GM18520 (cell line): ENCODE data around the gene SHISA5.
"Not testable (repeated sequence)": the region's sequence is repeated elsewhere in the genome, so short reads cannot be mapped to it uniquely, and the experiment has no call there.

Experiments
- ATAC-seq: cut with Tn5 transposase; IDR thresholded peaks from one replicate; pipeline ENCODE4 v1.9.1; 2021; ENCODE audit not compliant: unreplicated experiment

SHISA5 gene

GRCh38 chr3:48461767-48462166, 42.2 kb downstream of the SHISA5 start:
- ATAC-seq, result not testable (repeated sequence)

GRCh38 chr3:48460517-48460902, 43.5 kb downstream of the SHISA5 start:
- no peak for ATAC-seq

- ATAC-seq, result no peak
Measured at GRCh38 chr3:48459773-48460516, 44.0 kb downstream of the SHISA5 start.

- no peak for ATAC-seq
Measured at GRCh38 chr3:48459331-48459730, 44.6 kb downstream of the SHISA5 start.

GRCh38 chr3:48456456-48456855, 47.5 kb downstream of the SHISA5 start:
- no peak for ATAC-seq

GRCh38 chr3:48451270-48451669, 52.7 kb downstream of the SHISA5 start:
- no peak for ATAC-seq

GRCh38 chr3:48446425-48447193, 57.4 kb downstream of the SHISA5 start, which contains the start of gene ATRIP:
Gene ATRIP, plus strand, starts transcription at chr3:48446737. Its CDS starts 109 bp downstream, at chr3:48446846.
- ATAC-seq, result peak; percentile 82

GRCh38 chr3:48446043-48446424, 57.9 kb downstream of the SHISA5 start:
- ATAC-seq, result no peak

- ATAC-seq, result no peak
Measured at GRCh38 chr3:48445277-48445882, 58.6 kb downstream of the SHISA5 start.

GRCh38 chr3:48441940-48442339, 62.0 kb downstream of the SHISA5 start:
- ATAC-seq, result no peak

GRCh38 chr3:48440590-48440958, 63.4 kb downstream of the SHISA5 start:
- no peak for ATAC-seq

- ATAC-seq, result peak; percentile 91
Measured at GRCh38 chr3:48439820-48440589, 64.0 kb downstream of the SHISA5 start, which contains the start of the genes CCDC51 and TMA7. Gene CCDC51, minus strand, starts transcription at chr3:48440119. Its CDS starts 4,991 bp downstream, at chr3:48435128. Gene TMA7, plus strand, starts transcription at chr3:48440257. Its CDS starts 40 bp downstream, at chr3:48440297.

GRCh38 chr3:48437812-48438211, 66.2 kb downstream of the SHISA5 start:
- no peak for ATAC-seq

- ATAC-seq, result no peak
Measured at GRCh38 chr3:48436855-48437254, 67.1 kb downstream of the SHISA5 start.

GRCh38 chr3:48436477-48436787, 67.5 kb downstream of the SHISA5 start:
- no peak for ATAC-seq

- no peak for ATAC-seq
Measured at GRCh38 chr3:48435774-48436476, 68.0 kb downstream of the SHISA5 start.

- no peak for ATAC-seq
Measured at GRCh38 chr3:48435223-48435595, 68.8 kb downstream of the SHISA5 start.

- no peak for ATAC-seq
Measured at GRCh38 chr3:48434591-48435222, 69.3 kb downstream of the SHISA5 start.

GRCh38 chr3:48433472-48434118, 70.4 kb downstream of the SHISA5 start:
- ATAC-seq, result no peak
